ENCODE results near the gene DNAJC10. TPM values are rescaled to one million over a fixed set of nuclear protein-coding genes. Genes with fewer than 3 reads are reported as not detected.
A peak's percentile ranks its signal among the peaks of the same experiment; 100 is the strongest.
"Not testable (repeated sequence)": the region's sequence is repeated elsewhere in the genome, so short reads cannot be mapped to it uniquely, and the experiment has no call there.

DNAJC10 gene
- total RNA-seq, 1 donor from 2014 or later: 108 TPM

DNA sequence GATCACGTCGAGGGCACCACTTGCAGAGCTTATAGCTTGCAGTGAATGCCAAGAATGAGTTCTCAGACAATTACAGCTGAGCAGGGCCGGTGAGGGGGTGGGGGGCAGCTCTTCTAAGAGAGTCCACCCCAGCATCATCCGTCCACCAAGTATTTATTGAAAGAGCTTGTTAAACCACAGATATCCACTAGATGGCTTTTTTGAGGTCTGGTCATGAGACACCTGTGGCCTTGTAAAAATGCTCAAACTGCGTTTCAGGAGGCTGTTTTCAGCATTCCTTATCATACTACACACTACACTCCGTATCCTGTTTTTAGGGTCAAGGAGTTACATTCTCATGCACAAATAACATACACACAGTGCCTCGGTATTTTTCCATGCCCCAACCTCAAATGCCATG lies 51.5 kb downstream of the DNAJC10 start:
- DNase-seq (ENCODE audit: low spot score): no peak
- intact Hi-C loops (cut with DNase I): no loop called here

DNA sequence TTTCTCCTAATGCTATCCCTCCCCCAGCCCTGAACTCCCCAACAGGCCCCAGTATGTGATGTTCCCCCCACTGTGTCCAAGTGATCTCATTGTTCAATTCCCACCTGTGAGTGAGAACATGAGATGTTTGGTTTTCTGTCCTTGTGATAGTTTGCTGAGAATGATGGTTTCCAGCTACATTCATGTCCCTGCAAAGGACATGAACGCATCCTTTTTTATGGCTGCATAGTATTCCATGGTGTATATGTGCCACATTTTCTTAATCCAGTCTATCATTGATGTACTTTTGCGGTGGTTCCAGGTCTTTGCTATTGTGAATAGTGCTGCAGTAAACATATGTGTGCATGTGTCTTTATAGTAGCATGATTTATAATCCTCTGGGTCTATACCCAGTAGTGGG lies 52.9 kb downstream of the DNAJC10 start:
- ATAC-seq; intact Hi-C loops (cut with DNase I): not testable (repeated sequence)

More for the DNA sequence above, 51.5 kb downstream of the DNAJC10 start:
- no peak for ATAC-seq

DNA sequence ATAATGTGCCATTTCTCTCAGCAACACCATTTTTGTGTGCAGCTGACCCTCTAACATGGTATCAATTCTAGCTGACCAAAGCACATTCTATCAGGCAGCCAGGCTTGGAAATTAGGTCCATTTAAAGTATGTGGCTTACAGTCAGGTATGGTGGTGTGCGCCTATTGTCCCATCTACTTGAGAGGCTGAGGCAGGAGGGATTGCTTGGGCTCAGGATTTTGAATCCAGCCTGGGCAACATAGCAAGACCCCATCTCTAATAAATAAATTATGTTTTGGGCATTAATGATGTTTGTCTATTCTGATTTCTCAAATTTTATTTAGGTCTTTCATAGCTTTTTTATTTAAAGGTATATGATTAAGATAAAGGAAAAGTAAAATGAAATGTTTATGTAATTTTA lies 63.3 kb downstream of the DNAJC10 start:
- ATAC-seq (no peak), DNase-seq (ENCODE audit: low spot score) (no peak)
- intact Hi-C loops (cut with DNase I): no loop called here

More for the DNA sequence above, 52.9 kb downstream of the DNAJC10 start:
- DNase-seq (ENCODE audit: low spot score): not testable (repeated sequence)

DNA sequence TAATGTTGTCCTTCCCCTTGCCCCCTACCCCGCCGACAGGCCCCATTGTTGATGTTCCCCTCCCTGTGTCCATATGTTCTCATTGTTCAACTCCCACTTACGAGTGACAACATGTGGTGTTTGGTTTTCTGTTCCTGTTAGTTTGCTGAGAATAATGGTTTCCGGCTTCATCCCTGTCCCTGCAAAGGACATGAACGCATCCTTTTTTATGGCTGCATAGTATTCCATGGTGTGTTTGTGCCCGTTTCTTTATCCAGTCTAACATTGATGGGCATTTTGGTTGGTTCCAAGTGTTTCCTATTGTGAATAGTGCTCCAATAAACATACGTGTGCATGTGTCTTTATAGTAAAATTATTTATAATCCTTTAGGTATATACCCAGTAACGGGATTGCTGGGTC lies 65.0 kb downstream of the DNAJC10 start:
- DNase-seq (ENCODE audit: low spot score); intact Hi-C loops (cut with DNase I); ATAC-seq: not testable (repeated sequence)

DNA sequence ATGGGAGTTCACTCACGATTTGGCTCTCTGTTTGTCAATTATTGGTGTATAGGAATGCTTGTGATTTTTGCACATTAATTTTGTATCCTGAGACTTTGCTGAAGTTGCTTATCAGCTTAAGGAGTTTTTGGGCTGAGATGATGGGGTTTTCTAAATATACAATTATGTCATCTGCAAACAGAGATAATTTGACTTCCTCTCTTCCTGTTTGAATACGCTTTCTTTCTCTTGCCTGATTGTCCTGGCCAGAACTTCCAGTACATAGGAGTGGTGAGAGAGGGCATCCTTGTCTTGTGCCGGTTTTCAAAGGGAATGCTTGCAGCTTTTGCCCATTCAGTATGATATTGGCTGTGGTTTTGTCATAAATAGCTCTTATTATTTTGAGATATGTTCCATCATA lies 66.6 kb downstream of the DNAJC10 start:
- intact Hi-C loops (cut with DNase I); DNase-seq (ENCODE audit: low spot score); ATAC-seq: not testable (repeated sequence)

DNA sequence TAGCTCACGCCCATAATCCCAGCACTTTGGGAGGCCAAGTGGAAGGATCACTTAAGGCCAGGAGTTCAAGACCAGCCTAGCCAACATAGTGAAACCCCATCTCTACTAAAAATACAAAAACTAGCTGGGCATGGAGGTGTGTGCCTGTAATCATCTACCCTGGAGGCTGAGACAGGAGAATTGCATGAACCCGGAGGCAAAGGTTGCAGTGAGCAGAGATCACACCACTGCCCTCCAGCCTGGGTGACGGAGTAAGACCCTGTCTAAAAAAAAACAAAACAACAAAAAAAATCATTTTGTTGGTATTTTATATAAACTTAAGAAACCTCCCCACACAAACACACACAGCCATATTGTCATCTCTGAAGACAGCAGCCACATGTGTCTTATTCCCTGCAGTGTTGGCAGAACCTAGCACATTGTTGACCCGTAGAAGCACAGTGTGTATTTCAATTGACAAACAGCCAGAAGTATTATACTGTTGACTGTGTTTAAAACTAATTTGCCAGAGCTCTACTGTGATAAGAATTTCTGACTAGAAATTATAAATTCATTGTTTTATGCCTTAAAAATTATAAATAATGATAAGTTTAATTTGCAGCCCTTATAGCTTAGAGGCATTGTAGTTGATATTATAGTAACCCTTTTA lies 68.1 kb downstream of the DNAJC10 start:
- ATAC-seq (no peak), DNase-seq (ENCODE audit: low spot score) (no peak)
- intact Hi-C loops (cut with DNase I): no loop called here

DNA sequence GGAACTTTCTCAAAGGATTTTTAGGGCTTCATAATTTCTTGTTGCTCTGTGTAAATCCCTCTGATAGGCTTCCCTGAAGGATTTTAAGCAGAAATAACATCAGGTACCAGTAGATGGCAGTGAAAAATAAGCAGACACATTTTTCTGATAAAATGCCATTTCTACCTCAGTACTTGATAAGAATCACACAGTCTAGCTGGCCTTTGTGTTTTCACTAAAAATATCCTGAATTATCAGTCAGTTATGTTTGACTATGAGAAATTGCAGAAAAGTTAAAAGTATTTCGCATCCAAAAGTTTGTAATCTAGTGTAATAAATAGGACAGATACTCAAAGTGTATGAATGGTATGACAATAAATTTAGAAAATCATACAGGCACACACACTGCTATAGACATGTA lies 68.7 kb downstream of the DNAJC10 start:
- ATAC-seq (peak; percentile 46), DNase-seq (ENCODE audit: low spot score) (no peak)
- intact Hi-C loops (cut with DNase I): no loop called here

DNA sequence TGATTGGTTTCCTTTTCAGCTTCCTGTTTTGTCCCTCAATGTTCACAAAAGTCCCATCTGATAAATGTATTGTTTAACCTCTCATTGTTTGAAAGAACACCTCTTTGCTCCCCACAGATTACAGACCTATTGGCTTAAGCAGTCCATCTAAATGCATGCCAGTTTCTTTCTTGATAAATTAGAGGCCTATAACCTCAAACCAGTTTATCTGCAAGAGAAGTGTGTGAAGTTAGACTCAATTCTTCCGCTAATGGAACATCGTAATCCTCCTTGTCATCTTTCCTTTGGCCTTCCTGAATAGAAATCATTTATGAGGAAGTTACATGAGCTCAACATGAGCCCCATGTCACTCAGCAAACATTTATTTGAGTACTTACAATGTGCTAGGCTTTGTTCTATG lies 76.4 kb downstream of the DNAJC10 start:
- intact Hi-C loops (cut with DNase I): no loop called here
- ATAC-seq: no peak
- DNase-seq (ENCODE audit: low spot score): no peak

DNA sequence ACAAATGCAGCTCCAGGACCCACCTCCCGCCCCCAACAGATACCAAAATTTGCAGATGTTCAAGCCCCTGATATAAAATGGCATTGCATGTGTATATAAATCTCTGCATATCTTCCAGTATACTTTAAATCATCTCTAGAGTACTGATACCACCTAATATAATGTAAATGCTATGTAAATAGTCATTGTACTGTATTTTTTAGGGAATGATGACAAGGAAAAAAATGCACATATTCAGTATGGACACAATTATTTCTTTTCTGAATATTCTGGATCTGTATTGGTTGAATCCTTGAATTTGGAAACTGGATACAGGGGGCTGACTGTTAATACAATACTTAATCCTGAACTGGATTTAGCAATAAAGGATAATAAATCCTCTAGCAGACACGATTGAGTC lies 82.7 kb downstream of the DNAJC10 start:
- intact Hi-C loops (cut with DNase I): no loop called here
- ATAC-seq (no peak), DNase-seq (ENCODE audit: low spot score) (no peak)

DNA sequence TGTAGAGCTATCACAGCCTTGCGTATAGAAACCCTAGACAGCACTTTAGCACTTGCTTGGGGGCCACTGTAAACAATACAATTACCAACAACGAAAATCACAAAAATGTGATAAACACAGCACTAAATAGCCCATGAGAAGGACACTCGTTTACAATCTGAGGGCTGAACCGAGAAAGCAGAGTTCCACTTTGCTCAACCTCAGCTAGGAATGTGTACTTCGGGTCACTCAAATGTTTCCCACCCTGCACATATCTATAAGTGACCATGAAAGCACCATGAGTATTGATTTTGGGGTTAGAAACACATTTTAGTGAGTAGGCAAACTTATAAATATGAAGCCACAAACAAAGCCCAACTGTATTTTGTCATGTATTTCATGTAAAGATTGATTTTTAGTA lies 88.1 kb downstream of the DNAJC10 start:
- intact Hi-C loops (cut with DNase I): no loop called here
- DNase-seq (ENCODE audit: low spot score) (no peak), ATAC-seq (no peak)

DNA sequence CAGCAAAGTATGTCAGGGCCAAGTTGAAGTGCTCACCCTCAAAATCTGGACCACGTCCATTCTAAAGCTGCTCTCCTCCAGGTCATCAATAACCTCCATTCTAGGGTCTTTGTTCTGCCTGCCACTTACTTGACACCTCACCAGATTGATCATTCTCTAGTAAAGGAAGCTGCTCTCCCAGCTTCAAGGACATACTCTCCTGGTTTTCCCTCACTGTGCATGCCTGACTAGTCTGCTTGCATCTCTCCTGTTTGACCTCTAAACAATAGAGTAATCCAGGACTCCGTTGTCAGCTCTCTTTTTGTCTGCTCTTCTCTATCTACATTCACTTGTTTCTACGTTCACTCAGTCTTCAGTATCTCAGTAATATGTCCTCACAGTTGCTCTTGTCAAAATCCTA lies 91.3 kb downstream of the DNAJC10 start:
- ATAC-seq (no peak), DNase-seq (ENCODE audit: low spot score) (no peak)
- intact Hi-C loops (cut with DNase I): no loop called here

DNA sequence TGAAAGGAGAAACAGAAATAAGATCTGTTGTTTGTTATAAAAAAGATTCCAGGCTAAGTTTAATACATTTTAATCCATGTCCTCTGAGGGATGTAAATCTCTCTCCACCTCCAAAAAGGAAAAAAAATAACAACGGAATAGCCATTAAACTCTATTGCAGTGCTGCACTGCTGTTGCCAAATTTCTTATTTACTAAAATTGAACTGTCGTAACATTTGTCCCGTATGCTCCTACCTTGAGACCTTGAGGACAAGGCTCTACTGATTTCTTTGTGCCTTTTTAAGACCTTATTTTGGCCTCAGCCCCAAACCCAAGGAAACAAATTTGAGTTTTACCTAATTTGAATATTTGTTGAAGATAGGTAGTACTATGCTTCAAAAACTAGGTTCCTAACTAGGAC lies 94.0 kb downstream of the DNAJC10 start:
- intact Hi-C loops (cut with DNase I): no loop called here
- DNase-seq (ENCODE audit: low spot score): no peak
- ATAC-seq: no peak

DNA sequence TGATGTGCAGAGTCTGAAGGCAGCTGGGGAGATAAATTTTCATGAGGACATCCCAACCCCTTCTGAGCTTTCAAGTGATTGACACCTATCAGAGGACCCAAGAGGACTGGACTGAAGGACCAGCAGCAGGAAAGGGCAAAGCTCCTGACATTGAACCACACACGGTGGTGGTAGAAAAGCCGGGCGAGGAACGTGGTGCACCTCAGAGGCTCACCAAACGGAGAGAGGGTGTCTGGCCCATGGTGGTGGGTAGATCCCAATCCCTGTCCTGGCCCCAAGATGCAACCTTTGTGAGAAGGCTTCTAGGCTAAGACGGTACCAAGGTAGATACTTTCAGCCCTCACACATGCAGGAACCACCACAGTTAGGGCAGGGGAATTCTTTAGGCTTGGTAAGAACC lies 98.3 kb downstream of the DNAJC10 start:
- ATAC-seq (no peak), DNase-seq (ENCODE audit: low spot score) (no peak)
- intact Hi-C loops (cut with DNase I): no loop called here

DNA sequence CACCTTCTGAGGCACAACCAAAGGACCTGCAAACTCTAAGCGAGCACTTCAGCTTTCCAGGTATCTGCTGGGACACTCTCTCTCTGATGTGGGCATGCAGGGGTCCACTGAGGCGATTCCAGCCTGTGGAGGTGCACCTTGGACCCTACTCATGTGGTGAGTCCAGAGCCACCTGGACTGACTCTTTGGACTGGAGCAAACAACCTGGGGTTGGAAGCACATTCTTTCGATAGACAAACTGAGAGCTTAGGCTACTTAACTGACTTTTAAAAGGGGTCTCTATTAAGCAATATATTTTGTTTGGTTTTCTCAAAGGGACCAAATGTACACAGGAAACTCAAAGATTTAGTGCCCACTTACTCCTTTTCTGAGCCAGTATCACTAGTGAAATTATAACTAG lies 98.7 kb downstream of the DNAJC10 start:
- DNase-seq (ENCODE audit: low spot score) (no peak), ATAC-seq (peak; percentile 20)
- intact Hi-C loops (cut with DNase I): no loop called here

DNA sequence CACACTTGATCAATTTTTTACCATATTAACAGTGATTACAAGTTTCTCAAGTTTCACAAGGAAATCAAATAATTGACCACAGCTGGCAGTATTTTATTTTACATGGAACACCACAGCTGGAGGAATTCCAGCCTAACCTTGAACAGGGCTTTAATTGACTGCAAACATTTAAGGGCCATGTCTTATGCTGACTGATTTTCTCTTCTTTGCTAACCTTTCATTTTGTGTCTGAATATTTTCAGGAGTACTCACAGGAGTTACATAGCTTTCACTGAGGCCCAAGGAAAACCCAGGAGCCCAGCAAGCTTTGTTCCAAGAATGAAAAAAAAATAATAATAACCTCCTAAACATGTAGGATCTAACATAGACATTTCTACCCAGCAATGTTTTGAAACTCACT lies 100.8 kb downstream of the DNAJC10 start:
- DNase-seq (ENCODE audit: low spot score) (no peak), ATAC-seq (no peak)
- intact Hi-C loops (cut with DNase I): no loop called here

DNA sequence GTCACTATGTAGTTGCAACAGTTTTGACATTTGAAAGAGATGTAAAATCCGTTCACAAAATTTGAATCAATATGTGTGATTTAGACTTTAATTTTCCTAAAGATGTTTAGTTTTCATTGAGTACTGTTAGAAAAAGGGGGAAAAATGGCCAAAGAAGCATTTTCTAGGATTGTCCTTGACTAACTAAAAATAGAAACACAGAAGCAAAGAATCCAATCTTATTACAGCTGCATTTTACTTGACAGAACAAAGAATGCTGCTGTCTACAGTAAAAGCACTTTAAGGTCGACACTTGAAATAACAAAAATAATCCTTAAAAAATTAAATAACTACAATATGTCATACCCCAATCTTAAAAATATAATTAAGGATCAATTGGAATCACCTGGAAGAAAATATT lies 101.5 kb downstream of the DNAJC10 start:
- ATAC-seq (no peak), DNase-seq (ENCODE audit: low spot score) (no peak)
- intact Hi-C loops (cut with DNase I): no loop called here

DNA sequence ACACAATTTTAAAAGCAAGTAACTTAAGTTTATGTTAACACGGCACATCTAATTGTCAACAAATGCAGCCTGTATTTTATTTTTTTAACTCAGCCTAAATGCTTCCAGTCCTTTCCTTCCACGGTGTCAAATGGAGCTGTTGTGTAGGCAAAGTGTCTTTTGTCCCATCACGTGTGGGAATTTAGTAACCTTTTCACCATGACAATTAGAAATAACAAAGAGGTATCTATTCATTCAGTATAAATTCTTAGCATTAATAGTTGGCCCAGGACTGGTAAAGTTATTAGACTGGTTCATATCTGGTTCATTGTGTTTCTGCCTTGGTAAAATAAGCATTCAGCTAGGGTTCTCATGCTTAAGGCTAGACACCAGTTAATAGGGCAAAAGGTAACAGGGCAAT lies 102.4 kb downstream of the DNAJC10 start:
- ATAC-seq: no peak

DNA sequence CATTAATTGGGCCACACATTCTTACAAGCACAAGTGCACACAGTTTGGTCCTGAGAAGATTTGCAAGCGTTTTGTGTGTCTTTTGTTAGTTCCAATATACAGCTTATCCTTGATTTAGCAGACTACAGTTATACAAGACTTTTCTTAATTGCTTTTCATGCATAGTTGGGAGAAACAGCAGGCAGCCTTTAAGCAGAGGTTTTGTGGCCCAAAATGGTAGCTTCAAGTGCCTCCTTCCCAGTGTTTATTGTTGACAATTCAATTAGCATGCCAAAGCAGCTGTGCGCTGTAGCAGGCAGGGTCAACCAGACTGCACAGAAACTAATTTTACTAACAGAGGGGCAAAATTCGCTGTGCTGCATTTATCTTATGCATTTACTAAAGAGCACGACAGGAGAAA lies 102.9 kb downstream of the DNAJC10 start:
- DNase-seq (ENCODE audit: low spot score): no peak
- intact Hi-C loops (cut with DNase I): no loop called here
- no peak for ATAC-seq

More for the DNA sequence above, 102.4 kb downstream of the DNAJC10 start:
- intact Hi-C loops (cut with DNase I): no loop called here
- DNase-seq (ENCODE audit: low spot score): no peak

DNA sequence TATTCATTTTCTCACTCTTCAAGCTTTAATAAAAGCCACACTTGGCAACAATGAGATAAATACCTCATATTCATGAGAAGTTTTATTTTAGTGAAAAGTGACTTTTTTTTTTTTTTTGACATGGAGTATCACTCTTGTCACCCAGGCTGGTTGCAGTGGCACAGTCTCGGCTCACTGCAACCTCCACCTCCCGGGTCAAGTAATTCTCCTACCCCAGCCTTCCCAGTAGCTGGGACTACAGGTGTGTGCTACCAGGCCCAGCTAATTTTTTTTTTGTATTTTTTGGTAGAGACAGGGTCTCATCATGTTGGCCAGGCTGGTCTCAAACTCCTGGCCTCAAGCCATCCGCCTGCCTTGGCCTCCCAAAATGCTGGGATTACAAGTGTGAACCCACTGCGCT lies 103.4 kb downstream of the DNAJC10 start:
- ATAC-seq (no peak), DNase-seq (ENCODE audit: low spot score) (no peak)
- intact Hi-C loops (cut with DNase I): no loop called here

DNA sequence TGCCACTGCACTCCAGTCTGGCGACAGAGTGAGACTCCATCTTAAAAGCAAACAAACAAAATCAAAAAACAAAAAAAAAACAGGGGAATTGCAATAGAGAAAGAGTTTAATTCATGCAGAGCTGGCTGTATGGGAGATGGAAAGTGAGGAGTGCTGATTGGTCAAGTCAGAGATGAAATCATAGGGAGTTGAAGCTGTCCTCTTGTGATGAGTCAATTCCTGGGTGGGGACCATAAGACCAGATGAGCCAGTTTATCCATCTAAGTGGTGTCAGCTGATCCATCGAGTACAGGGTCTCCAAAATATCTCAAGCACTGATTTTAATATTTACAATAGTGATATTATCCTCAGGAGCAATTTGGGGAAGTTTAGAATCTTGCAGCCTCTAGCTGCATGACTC lies 105.1 kb downstream of the DNAJC10 start:
- DNase-seq (ENCODE audit: low spot score) (no peak), ATAC-seq (no peak)
- intact Hi-C loops (cut with DNase I): no loop called here

DNA sequence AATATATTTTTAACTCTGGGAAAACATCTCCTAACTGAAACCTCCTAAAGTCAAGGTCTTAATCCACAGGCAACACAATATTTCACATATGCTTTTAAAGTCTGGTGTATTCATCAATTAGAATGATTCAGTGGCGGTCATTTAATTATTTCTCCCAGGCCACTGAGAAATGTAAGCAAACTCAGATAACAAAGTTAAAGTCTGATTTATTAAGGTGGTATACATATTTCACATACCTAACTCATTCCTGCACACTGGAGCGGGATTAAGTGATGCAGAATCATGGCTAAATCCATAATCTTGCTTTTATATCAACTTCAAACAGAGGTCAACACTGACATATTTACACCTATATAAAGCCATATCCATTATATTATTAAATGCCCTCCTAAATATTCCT lies 106.7 kb downstream of the DNAJC10 start:
- intact Hi-C loops (cut with DNase I): no loop called here
- ATAC-seq (no peak), DNase-seq (ENCODE audit: low spot score) (no peak)
